A549 (cell line): Measurements from ENCODE around the gene CALM3. TPM values are rescaled to one million over a fixed set of nuclear protein-coding genes. Genes with fewer than 3 reads are reported as not detected.
A peak's percentile ranks its signal among the peaks of the same experiment; 100 is the strongest.

Experiments used
- ATAC-seq, 2 experiments: fragments of 200-7000 bp in 1 of 2; fragments of >200 bp in 1 of 2; cut with Nextera tagmentation in 1 of 2; cut with Tn5 transposase in 1 of 2; 3 replicates each; pipeline versions ENCODE4 v1.8.0 to v1.9.1; 2018 to 2020; ENCODE audit warnings: mild to moderate bottlenecking in 1 of 2, moderate library complexity in 1 of 2
- CTCF ChIA-PET: fragments of 300-600 bp; sonication (Branson Sonifier 250); formaldehyde crosslinking; extraction: SDS; loops from one replicate; lab custom pipeline; 2021; ENCODE audit warnings: antibody characterized with exemption, inconsistent platforms; lab: Yijun Ruan, JAX
- POLR2A ChIA-PET: fragments of 350-600 bp; formaldehyde crosslinking; extraction: SDS; loops from one replicate; lab custom pipeline; 2021; ENCODE audit warnings: antibody characterized with exemption, inconsistent platforms; lab: Yijun Ruan, JAX
- DNase-seq, 2 experiments: peaks; one replicate each; pipeline versions ENCODE4 v3.0.0 to v3.0.0-alpha.2; 2011 to 2016; ENCODE audit warnings: low read depth in 1 of 2, low spot score in 1 of 2
- FAIRE-seq: peaks from 2 replicates; lab custom pipeline; 2011; peaks lifted over from hg19 to GRCh38; lab: Jason Lieb, UNC
- H3K27ac ChIP-seq, 2 experiments: fragments of >200 bp; sonication (Bioruptor Twin); formaldehyde crosslinking; 3 replicates each; pipeline ENCODE4 v1.5.1; 2016 to 2017
- H3K4me1 ChIP-seq: fragments of >200 bp; sonication (Bioruptor Twin); formaldehyde crosslinking; 3 replicates; pipeline ENCODE4 v1.6.1; 2016
- H3K4me2 ChIP-seq: fragments of >200 bp; sonication (Bioruptor Twin); formaldehyde crosslinking; 3 replicates; pipeline ENCODE4 v1.6.1; 2016
- H3K4me3 ChIP-seq: fragments of >200 bp; sonication (Bioruptor Twin); formaldehyde crosslinking; 3 replicates; pipeline ENCODE4 v1.5.1; 2016
- H3K9me3 ChIP-seq: fragments of >200 bp; sonication (Bioruptor Twin); formaldehyde crosslinking; 3 replicates; pipeline ENCODE4 v1.6.1; 2016
- CHD2 ChIP-seq: fragments of 150-350 bp; IDR thresholded peaks from 2 replicates; pipeline ENCODE4 v1.6.1; 2014; ENCODE audit warnings: low read length; ENCODE audit not compliant: partially characterized antibody
- CHD4 ChIP-seq: fragments of 200-600 bp; sonication (generic); IDR thresholded peaks from 2 replicates; pipeline ENCODE4 v1.6.1; 2016; ENCODE audit warnings: antibody characterized with exemption, mild to moderate bottlenecking, borderline replicate concordance
- EHF ChIP-seq: fragments of 250-450 bp; sonication (Bioruptor Pico); IDR thresholded peaks from 2 replicates; pipeline ENCODE4 v1.5.0; 2020; ENCODE audit warnings: mild to moderate bottlenecking
- EHMT2 ChIP-seq: fragments of 200-600 bp; sonication (generic); IDR thresholded peaks from 2 replicates; pipeline ENCODE4 v1.6.1; 2016; ENCODE audit warnings: antibody characterized with exemption, low read depth, mild to moderate bottlenecking, moderate library complexity
- FOSB ChIP-seq: fragments of 250-450 bp; sonication (Bioruptor Pico); IDR thresholded peaks from 2 replicates; pipeline ENCODE4 v1.5.0; 2020; ENCODE audit warnings: mild to moderate bottlenecking, moderate library complexity
- HES2 ChIP-seq: fragments of >200 bp; sonication (Bioruptor Twin); formaldehyde crosslinking; IDR thresholded peaks from 2 replicates; pipeline ENCODE4 v1.6.1; 2016
- HOXA7 ChIP-seq: fragments of 250-450 bp; sonication (Bioruptor Pico); IDR thresholded peaks from 2 replicates; pipeline ENCODE4 v1.5.0; 2020; ENCODE audit warnings: mild to moderate bottlenecking, moderate library complexity
- MAZ ChIP-seq: fragments of 150-350 bp; IDR thresholded peaks from 2 replicates; pipeline ENCODE4 v1.6.1; 2014; ENCODE audit warnings: antibody characterized with exemption, low read depth, low read length, borderline replicate concordance
- POLR2A ChIP-seq: IDR thresholded peaks from 2 replicates; pipeline ENCODE4 v1.6.1; 2012; ENCODE audit warnings: mild to moderate bottlenecking, low read length
- POLR2AphosphoS2 ChIP-seq: conservative IDR thresholded peaks from 2 replicates; pipeline ENCODE4 v1.6.1; 2012; ENCODE audit warnings: low read length, improper control_type of control experiment, inconsistent platforms
- RARB ChIP-seq: fragments of 250-450 bp; sonication (Bioruptor Pico); IDR thresholded peaks from 2 replicates; pipeline ENCODE4 v1.8.0; 2021; ENCODE audit warnings: mild to moderate bottlenecking, moderate library complexity
- TFCP2L1 ChIP-seq: fragments of 250-450 bp; sonication (Bioruptor Pico); IDR thresholded peaks from 2 replicates; pipeline ENCODE4 v1.5.0; 2021; ENCODE audit warnings: mild to moderate bottlenecking
- ZFP36 ChIP-seq: fragments of 450-650 bp; IDR thresholded peaks from 2 replicates; pipeline ENCODE4 v1.6.1; 2014; ENCODE audit warnings: borderline replicate concordance; ENCODE audit not compliant: partially characterized antibody
- ZNF302 ChIP-seq: fragments of 250-450 bp; sonication (Bioruptor Pico); IDR thresholded peaks from 2 replicates; pipeline ENCODE4 v1.9.0; 2021; ENCODE audit warnings: inconsistent platforms, mild to moderate bottlenecking, moderate library complexity
- WGBS: methylation state at CpG from one replicate; pipeline ENCODE4 v1.1.6; 2017; ENCODE audit errors: missing lambda C conversion rate; 5-methylcytosine and 5-hydroxymethylcytosine counted together
- polyA plus RNA-seq, 4 experiments: library from polyadenylated mRNA; depleted of rRNA in 3 of 4; stranded (reverse); fragments of >200 nt; fragmentation: RNase III in 1 of 4; extraction: RNeasy Plus Mini Kit Qiagen cat#74134 plus additional on column Dnase treatment in 1 of 4; gene quantifications; 2 replicates in 3 of 4; 3 replicates in 1 of 4; pipeline ENCODE4 v1.2.3, GENCODE V29; 2011 to 2017
- TF ChIP-seq, protein P1 (sequence below): fragments of >200 bp; sonication (Bioruptor Twin); formaldehyde crosslinking; IDR thresholded peaks from 3 replicates; pipeline ENCODE4 v1.6.1; 2016
- TF ChIP-seq, protein P2 (sequence below): fragments of 450-650 bp; IDR thresholded peaks from 2 replicates; pipeline ENCODE4 v1.6.1; 2014; ENCODE audit warnings: antibody characterized with exemption
- TF ChIP-seq, protein P3 (sequence below): fragments of 250-450 bp; sonication (Bioruptor Pico); IDR thresholded peaks from 2 replicates; pipeline ENCODE4 v1.5.0; 2020; ENCODE audit warnings: low read depth, mild to moderate bottlenecking, moderate library complexity

The CALM3 gene
- polyA plus RNA-seq, 2 of the 4 experiments (the other 2 are of a cell fraction) = 303 to 548 TPM

- peaks cover 20% of the 10 kb centered on the region for H3K4me1 ChIP-seq
- CTCF ChIA-PET = interaction anchor here (0.6 to 10.7 kb wide), 9 partner anchors 9 to 264 kb away, joined by 3 to 483 read pairs (median 6); partner anchors contain the start of genes CALM3, GNG8 and PTGIR
- DNase-seq (peak; percentile 54 to 64), ATAC-seq (0 out of 6 replicates have a peak, but pooled peaks of 1 of the 2 experiments have one; percentile 1), FAIRE-seq (no peak)
- 13% methylated on average over 20 of the region's 28 CpGs for WGBS
- peak overlapping the region; percentile 44; the same call in 2 of the 3 replicates for H3K4me3 ChIP-seq
- H3K9me3 ChIP-seq = no peaks in the 10 kb centered on the region
- POLR2A ChIA-PET = no interaction called here
- TF ChIP-seq CHD4 (no peak), POLR2AphosphoS2 (no peak), EHF (CRISPR knock-in tag) (no peak), HES2 (no peak), MAZ (no peak), POLR2A (no peak), TFCP2L1 (CRISPR knock-in tag) (no peak), HOXA7 (CRISPR knock-in tag) (no peak), RARB (CRISPR knock-in tag) (no peak), ZNF302 (CRISPR knock-in tag) (no peak), EHMT2 (no peak), CHD2 (no peak)
- TF ChIP-seq, protein P1, sequence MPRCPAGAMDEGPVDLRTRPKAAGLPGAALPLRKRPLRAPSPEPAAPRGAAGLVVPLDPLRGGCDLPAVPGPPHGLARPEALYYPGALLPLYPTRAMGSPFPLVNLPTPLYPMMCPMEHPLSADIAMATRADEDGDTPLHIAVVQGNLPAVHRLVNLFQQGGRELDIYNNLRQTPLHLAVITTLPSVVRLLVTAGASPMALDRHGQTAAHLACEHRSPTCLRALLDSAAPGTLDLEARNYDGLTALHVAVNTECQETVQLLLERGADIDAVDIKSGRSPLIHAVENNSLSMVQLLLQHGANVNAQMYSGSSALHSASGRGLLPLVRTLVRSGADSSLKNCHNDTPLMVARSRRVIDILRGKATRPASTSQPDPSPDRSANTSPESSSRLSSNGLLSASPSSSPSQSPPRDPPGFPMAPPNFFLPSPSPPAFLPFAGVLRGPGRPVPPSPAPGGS = no peak
- TF ChIP-seq, protein P2, sequence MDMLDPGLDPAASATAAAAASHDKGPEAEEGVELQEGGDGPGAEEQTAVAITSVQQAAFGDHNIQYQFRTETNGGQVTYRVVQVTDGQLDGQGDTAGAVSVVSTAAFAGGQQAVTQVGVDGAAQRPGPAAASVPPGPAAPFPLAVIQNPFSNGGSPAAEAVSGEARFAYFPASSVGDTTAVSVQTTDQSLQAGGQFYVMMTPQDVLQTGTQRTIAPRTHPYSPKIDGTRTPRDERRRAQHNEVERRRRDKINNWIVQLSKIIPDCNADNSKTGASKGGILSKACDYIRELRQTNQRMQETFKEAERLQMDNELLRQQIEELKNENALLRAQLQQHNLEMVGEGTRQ = no peak
- TF ChIP-seq, protein P3, sequence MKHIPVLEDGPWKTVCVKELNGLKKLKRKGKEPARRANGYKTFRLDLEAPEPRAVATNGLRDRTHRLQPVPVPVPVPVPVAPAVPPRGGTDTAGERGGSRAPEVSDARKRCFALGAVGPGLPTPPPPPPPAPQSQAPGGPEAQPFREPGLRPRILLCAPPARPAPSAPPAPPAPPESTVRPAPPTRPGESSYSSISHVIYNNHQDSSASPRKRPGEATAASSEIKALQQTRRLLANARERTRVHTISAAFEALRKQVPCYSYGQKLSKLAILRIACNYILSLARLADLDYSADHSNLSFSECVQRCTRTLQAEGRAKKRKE (CRISPR knock-in tag) = no peak
- H3K4me2 ChIP-seq = peak overlapping the region; percentile 92
- peak overlapping the region in 1 of 2 experiments; percentile 64; a peak in 3 of 6 replicates for H3K27ac ChIP-seq
Observed at GRCh38 chr19:46659151-46660007, 58.2 kb downstream of the CALM3 start.

DNA sequence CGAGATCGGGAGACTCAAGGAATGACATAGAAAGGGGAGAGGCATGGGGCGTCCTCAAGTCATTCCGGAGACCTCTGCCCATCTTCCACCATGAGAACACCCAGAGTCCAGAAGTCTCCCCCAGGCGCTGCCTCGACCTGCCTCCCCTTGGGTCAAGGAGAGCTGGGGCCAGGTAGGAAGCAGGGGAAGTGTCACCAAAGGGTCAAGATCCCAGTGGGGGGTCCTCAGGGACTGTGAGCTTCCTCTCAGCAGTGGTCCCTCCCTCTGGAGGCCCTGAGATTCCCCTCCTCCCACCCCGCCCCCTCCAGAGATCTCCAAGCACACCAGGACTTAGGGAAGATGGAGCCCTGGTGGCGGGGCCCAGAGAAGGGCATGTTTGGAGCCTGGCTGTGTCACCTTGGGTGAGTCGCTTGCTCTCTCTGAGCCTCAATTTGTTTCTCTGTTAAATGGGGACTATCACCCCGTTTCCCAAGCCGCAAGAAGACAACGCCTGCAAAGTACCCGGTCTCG lies 58.9 kb downstream of the CALM3 start:
- POLR2A ChIA-PET = no interaction called here
- peak in 1 of 2 experiments; percentile 54 for DNase-seq
- peak overlapping the region; percentile 92 for H3K4me2 ChIP-seq
- TF ChIP-seq ZFP36 (peak; percentile 12), FOSB (CRISPR knock-in tag) (no peak)
- H3K9me3 ChIP-seq = no peaks in the 10 kb centered on the region
- peak overlapping the region; percentile 44; the same call in 2 of the 3 replicates for H3K4me3 ChIP-seq
- H3K4me1 ChIP-seq = peaks cover 20% of the 10 kb centered on the region
- ATAC-seq = no peak
- 30% methylated on average over 14 of the region's 14 CpGs for WGBS
- no peak for FAIRE-seq
- H3K27ac ChIP-seq = no peak overlapping the region
- CTCF ChIA-PET = interaction anchor here (0.6 to 10.7 kb wide), 11 partner anchors 8 to 1871 kb away, joined by 3 to 483 read pairs (median 5); partner anchors contain the start of genes CALM3, GNG8 and PTGIR

Other genes with a start within 250 kb of the CALM3 start
- gene CCDC8, start 187.8 kb upstream of the CALM3 start, polyA plus RNA-seq (2011; rRNA removed) = 0.04 TPM in 1 of 2 replicates, not detected in the other
- gene CCDC8, start 187.8 kb upstream of the CALM3 start, polyA plus RNA-seq (2017; fragmentation: RNase III; extraction: RNeasy Plus Mini Kit Qiagen cat#74134 plus additional on column Dnase treatment) = 0.03 to 0.08 TPM in 2 of 3 replicates, not detected in the other
- 0.01 TPM in 1 of 2 replicates, not detected in the other for gene PNMA8C, start 172.4 kb upstream of the CALM3 start, polyA plus RNA-seq (2011; rRNA removed)
- gene PNMA8C, start 172.4 kb upstream of the CALM3 start, polyA plus RNA-seq (2017; fragmentation: RNase III; extraction: RNeasy Plus Mini Kit Qiagen cat#74134 plus additional on column Dnase treatment) = not detected in 3 replicates
- 11.2 and 14.1 TPM in 2 replicates for gene PNMA8A, start 129.8 kb upstream of the CALM3 start, polyA plus RNA-seq (2011; rRNA removed)
- 14.9 to 17.2 TPM (median 15.4 TPM) in 3 replicates for gene PNMA8A, start 129.8 kb upstream of the CALM3 start, polyA plus RNA-seq (2017; fragmentation: RNase III; extraction: RNeasy Plus Mini Kit Qiagen cat#74134 plus additional on column Dnase treatment)
- gene PNMA8B, start 105.5 kb upstream of the CALM3 start, polyA plus RNA-seq (2011; rRNA removed) = not detected in 2 replicates
- not detected in 3 replicates for gene PNMA8B, start 105.5 kb upstream of the CALM3 start, polyA plus RNA-seq (2017; fragmentation: RNase III; extraction: RNeasy Plus Mini Kit Qiagen cat#74134 plus additional on column Dnase treatment)
- 0.06 TPM in 1 of 2 replicates, not detected in the other for gene PTGIR, start 23.8 kb downstream of the CALM3 start, polyA plus RNA-seq (2011; rRNA removed)
- 0.07 TPM in 1 of 3 replicates, not detected in the others for gene PTGIR, start 23.8 kb downstream of the CALM3 start, polyA plus RNA-seq (2017; fragmentation: RNase III; extraction: RNeasy Plus Mini Kit Qiagen cat#74134 plus additional on column Dnase treatment)
- gene GNG8, start 34.9 kb downstream of the CALM3 start, polyA plus RNA-seq (2011; rRNA removed) = not detected in 2 replicates
- not detected in 3 replicates for gene GNG8, start 34.9 kb downstream of the CALM3 start, polyA plus RNA-seq (2017; fragmentation: RNase III; extraction: RNeasy Plus Mini Kit Qiagen cat#74134 plus additional on column Dnase treatment)
- 0.13 and 0.36 TPM in 2 replicates for gene DACT3, start 59.9 kb downstream of the CALM3 start, polyA plus RNA-seq (2011; rRNA removed)
- gene DACT3, start 59.9 kb downstream of the CALM3 start, polyA plus RNA-seq (2017; fragmentation: RNase III; extraction: RNeasy Plus Mini Kit Qiagen cat#74134 plus additional on column Dnase treatment) = 0.14 to 0.33 TPM (median 0.32 TPM) in 3 replicates
- gene PRKD2, start 115.8 kb downstream of the CALM3 start, polyA plus RNA-seq (2011; rRNA removed) = 8.3 and 10.4 TPM in 2 replicates
- 21.7 to 25.8 TPM (median 24.6 TPM) in 3 replicates for gene PRKD2, start 115.8 kb downstream of the CALM3 start, polyA plus RNA-seq (2017; fragmentation: RNase III; extraction: RNeasy Plus Mini Kit Qiagen cat#74134 plus additional on column Dnase treatment)
- 14.7 and 16.4 TPM in 2 replicates for gene FKRP, start 144.7 kb downstream of the CALM3 start, polyA plus RNA-seq (2011; rRNA removed)
- 18.4 to 20.2 TPM (median 18.8 TPM) in 3 replicates for gene FKRP, start 144.7 kb downstream of the CALM3 start, polyA plus RNA-seq (2017; fragmentation: RNase III; extraction: RNeasy Plus Mini Kit Qiagen cat#74134 plus additional on column Dnase treatment)
- gene STRN4, start 145.1 kb downstream of the CALM3 start, polyA plus RNA-seq (2011; rRNA removed) = 62.8 and 66.2 TPM in 2 replicates
- 70.0 to 72.9 TPM (median 71.0 TPM) in 3 replicates for gene STRN4, start 145.1 kb downstream of the CALM3 start, polyA plus RNA-seq (2017; fragmentation: RNase III; extraction: RNeasy Plus Mini Kit Qiagen cat#74134 plus additional on column Dnase treatment)
- 302 and 306 TPM in 2 replicates for gene SLC1A5, start 187.3 kb downstream of the CALM3 start, polyA plus RNA-seq (2011; rRNA removed)
- gene SLC1A5, start 187.3 kb downstream of the CALM3 start, polyA plus RNA-seq (2017; fragmentation: RNase III; extraction: RNeasy Plus Mini Kit Qiagen cat#74134 plus additional on column Dnase treatment) = 184 to 200 TPM (median 189 TPM) in 3 replicates
- gene AP2S1, start 249.5 kb downstream of the CALM3 start, polyA plus RNA-seq (2011; rRNA removed) = 117 and 150 TPM in 2 replicates
- 318 to 329 TPM (median 325 TPM) in 3 replicates for gene AP2S1, start 249.5 kb downstream of the CALM3 start, polyA plus RNA-seq (2017; fragmentation: RNase III; extraction: RNeasy Plus Mini Kit Qiagen cat#74134 plus additional on column Dnase treatment)